GM12878 (cell line): ENCODE data around the gene CTNNA2. TPM values are rescaled to one million over a fixed set of nuclear protein-coding genes. Genes with fewer than 3 reads are reported as not detected.

Experiments used
- ATAC-seq: fragments of 200-7000 bp; cut with Tn5 transposase; 3 replicates; pipeline ENCODE4 v1.9.1; 2020; ENCODE audit warnings: mild to moderate bottlenecking, moderate library complexity
- BruUV-seq: library from RNA; stranded (reverse); fragments of 400-500 nt; replicated peaks from 2 replicates; lab custom pipeline; 2021; lab: Mats Ljungman, UMichigan
- CTCF ChIA-PET: fragments of 300-600 bp; sonication (Branson Sonifier 250); formaldehyde crosslinking; extraction: SDS; loops from one replicate; lab custom pipeline; 2021; ENCODE audit warnings: inconsistent platforms; lab: Yijun Ruan, JAX
- POLR2A ChIA-PET: fragments of 350-600 bp; formaldehyde crosslinking; extraction: SDS; loops from one replicate; lab custom pipeline; 2021; ENCODE audit warnings: inconsistent platforms; lab: Charles Lee
- RAD21 ChIA-PET: fragments of 300-600 bp; sonication (Branson Sonifier 250); formaldehyde crosslinking; loops from one replicate; lab custom pipeline; 2023; ENCODE audit warnings: antibody characterized with exemption; ENCODE audit not compliant: unreplicated experiment; lab: Charles Lee
- SMC1A ChIA-PET: fragments of 300-600 bp; sonication (Branson Sonifier 250); formaldehyde crosslinking; loops from one replicate; lab custom pipeline; 2023; ENCODE audit not compliant: unreplicated experiment, uncharacterized antibody; lab: Charles Lee
- DNase-seq: peaks from one replicate; pipeline ENCODE4 v3.0.0-alpha.2; 2011; ENCODE audit warnings: low read depth, low spot score
- FAIRE-seq: peaks from 3 replicates; lab custom pipeline; 2011; peaks lifted over from hg19 to GRCh38; lab: Jason Lieb, UNC
- H2AFZ ChIP-seq: 2 replicates; pipeline ENCODE4 v1.6.0; 2011; ENCODE audit warnings: low read depth, low read length, control low read depth; ENCODE audit not compliant: control insufficient read depth
- H3K27ac ChIP-seq: 2 replicates; pipeline ENCODE4 v1.5.1; 2011; ENCODE audit warnings: control low read depth; ENCODE audit not compliant: control insufficient read depth, insufficient read depth
- H3K27me3 ChIP-seq, 2 experiments: replicated peaks in 1 of 2; 2 replicates each; pipeline versions ENCODE4 v1.6.0 to v1.6.1; 2011; ENCODE audit warnings: low read length in 1 of 2; ENCODE audit not compliant: control insufficient read depth in 2 of 2, insufficient read depth in 2 of 2
- H3K36me3 ChIP-seq, 2 experiments: 2 replicates each; pipeline ENCODE4 v1.5.1; 2011; ENCODE audit warnings: low read length in 1 of 2; ENCODE audit not compliant: control insufficient read depth in 2 of 2, insufficient read depth in 2 of 2
- H3K4me1 ChIP-seq: 2 replicates; pipeline ENCODE4 v1.6.1; 2011; ENCODE audit warnings: mild to moderate bottlenecking, low read length, moderate library complexity, mixed read lengths; ENCODE audit not compliant: control insufficient read depth, insufficient read depth
- H3K4me2 ChIP-seq: 2 replicates; pipeline ENCODE4 v1.6.0; 2011; ENCODE audit warnings: control low read depth; ENCODE audit not compliant: control insufficient read depth, insufficient read depth
- H3K4me3 ChIP-seq: fragments of 200-600 bp; sonication (generic); 2 replicates; pipeline ENCODE4 v1.5.1; 2016
- H3K79me2 ChIP-seq: 2 replicates; pipeline ENCODE4 v1.6.0; 2011; ENCODE audit warnings: low read length; ENCODE audit not compliant: control insufficient read depth, insufficient read depth
- H3K9ac ChIP-seq: 2 replicates; pipeline ENCODE4 v1.8.0; 2011; ENCODE audit warnings: low read length, control low read depth, mixed read lengths; ENCODE audit not compliant: control insufficient read depth, insufficient read depth
- H3K9me3 ChIP-seq: replicated peaks from 3 replicates; pipeline ENCODE4 v1.5.1; 2011; ENCODE audit warnings: mild to moderate bottlenecking, low read length; ENCODE audit not compliant: control insufficient read depth, insufficient read depth
- H4K20me1 ChIP-seq: 2 replicates; pipeline ENCODE4 v1.6.0; 2011; ENCODE audit not compliant: control insufficient read depth, insufficient read depth
- ASH2L ChIP-seq: fragments of 300-600, 200-600 bp; sonication (generic); IDR thresholded peaks from 2 replicates; pipeline ENCODE4 v1.6.1; 2017; ENCODE audit warnings: low read depth, mild to moderate bottlenecking, borderline replicate concordance
- BCL11A ChIP-seq: IDR thresholded peaks from 2 replicates; pipeline ENCODE4 v1.6.1; 2011; ENCODE audit warnings: low read depth, low read length
- BMI1 ChIP-seq: fragments of 450-650 bp; IDR thresholded peaks from 2 replicates; pipeline ENCODE4 v1.6.1; 2016; ENCODE audit warnings: mild to moderate bottlenecking, moderate library complexity, borderline replicate concordance
- E2F8 ChIP-seq: fragments of 450-650 bp; IDR thresholded peaks from 2 replicates; pipeline ENCODE4 v1.6.1; 2018; ENCODE audit warnings: mild to moderate bottlenecking, low read depth, moderate library complexity; ENCODE audit not compliant: partially characterized antibody
- EZH2 ChIP-seq: IDR thresholded peaks from 2 replicates; pipeline ENCODE4 v1.6.1; 2012; ENCODE audit warnings: low read depth, mild to moderate bottlenecking, control low read depth, inconsistent platforms, low read length, borderline replicate concordance; ENCODE audit not compliant: control insufficient read depth
- HDAC6 ChIP-seq: fragments of 200-600 bp; sonication (generic); IDR thresholded peaks from one replicate; pipeline ENCODE4 v1.8.0; 2017; ENCODE audit warnings: antibody characterized with exemption; ENCODE audit not compliant: unreplicated experiment
- IRF5 ChIP-seq: fragments of 450-650 bp; IDR thresholded peaks from 2 replicates; pipeline ENCODE4 v1.6.1; 2017; ENCODE audit warnings: borderline replicate concordance
- NR2C2 ChIP-seq: IDR thresholded peaks from 2 replicates; pipeline ENCODE4 v1.6.1; 2011; ENCODE audit warnings: borderline replicate concordance, low read depth; ENCODE audit not compliant: control insufficient read depth, insufficient read length
- PAX8 ChIP-seq: fragments of 450-650 bp; IDR thresholded peaks from 2 replicates; pipeline ENCODE4 v1.6.1; 2017; ENCODE audit warnings: mild to moderate bottlenecking, moderate library complexity
- RBBP5 ChIP-seq: fragments of 200-600 bp; sonication (generic); conservative IDR thresholded peaks from 2 replicates; pipeline ENCODE4 v1.6.1; 2016
- RCOR1 ChIP-seq: conservative IDR thresholded peaks from 2 replicates; pipeline ENCODE4 v1.6.1; 2012; ENCODE audit warnings: low read depth, low read length, improper control_type of control experiment
- SMARCA5 ChIP-seq: fragments of 450-650 bp; IDR thresholded peaks from 2 replicates; pipeline ENCODE4 v1.6.1; 2017; ENCODE audit warnings: mild to moderate bottlenecking
- SRF ChIP-seq, 2 experiments: IDR thresholded peaks; 2 replicates each; pipeline ENCODE4 v1.6.1; 2011; ENCODE audit warnings: low read depth in 2 of 2, low read length in 2 of 2, mild to moderate bottlenecking in 1 of 2, moderate library complexity in 1 of 2
- TARDBP ChIP-seq: IDR thresholded peaks from 2 replicates; pipeline ENCODE4 v1.6.1; 2016; ENCODE audit warnings: borderline replicate concordance
- USF2 ChIP-seq: IDR thresholded peaks from 2 replicates; pipeline ENCODE4 v1.6.1; 2011; ENCODE audit warnings: low read depth, low read length, improper control_type of control experiment, borderline replicate concordance
- WRNIP1 ChIP-seq: IDR thresholded peaks from 2 replicates; pipeline ENCODE4 v1.6.1; 2011; ENCODE audit warnings: low read depth, low read length, improper control_type of control experiment, borderline replicate concordance
- ZNF274 ChIP-seq: IDR thresholded peaks from one replicate; pipeline ENCODE4 v1.8.0; 2011; ENCODE audit not compliant: insufficient read length, insufficient read depth
- WGBS: methylation state at CpG from one replicate; pipeline ENCODE4 v1.1.6; 2016; ENCODE audit warnings: low lambda C conversion rate; ENCODE audit not compliant: insufficient replicate concordance, insufficient coverage; ENCODE audit errors: missing lambda C conversion rate; 5-methylcytosine and 5-hydroxymethylcytosine counted together
- in situ Hi-C: fragments of 300-500 bp; cut with MboI; formaldehyde crosslinking; loops from 9 replicates; pipeline ENCODE4 v1.14.3; 2018; ENCODE audit warnings: mixed read lengths
- intact Hi-C: fragments of 100-400 bp; cut with micrococcal nuclease; formaldehyde crosslinking; loops from one replicate; pipeline ENCODE4 v1.14.2; 2022; ENCODE audit not compliant: unreplicated experiment
- polyA plus RNA-seq, 11 experiments: library from polyadenylated mRNA; depleted of rRNA in 4 of 11; unstranded in 6 of 11; stranded (reverse) in 5 of 11; fragments of >200 nt; fragmentation: Nextera tagmentation in 4 of 11; fragmentation: Illumina TruSeq in 1 of 11; extraction: Ambion mirVana in 4 of 11; extraction: Trizol in 1 of 11; gene quantifications; 1 replicate in 1 of 11; 2 replicates in 10 of 11; pipeline versions ENCODE4 v1.2.1 to v1.2.3, GENCODE V29; 2011 to 2016; ENCODE audit warnings: inconsistent platforms in 2 of 11, missing spikeins in 2 of 11, low read depth in 1 of 11
- total RNA-seq, 4 experiments: library from RNA; depleted of rRNA in 3 of 4; stranded (reverse); fragments of >200 nt in 3 of 4; fragmentation: Illumina TruSeq in 1 of 4; extraction: Trizol in 1 of 4; gene quantifications; 2 replicates each; pipeline versions ENCODE4 v1.2.1 to v1.2.3, GENCODE V29; 2013 to 2021
- TF ChIP-seq, protein P1 (sequence below): fragments of 450-650 bp; formaldehyde crosslinking; IDR thresholded peaks from 2 replicates; pipeline ENCODE4 v1.4.0; 2022; ENCODE audit warnings: mild to moderate bottlenecking, moderate library complexity

CTNNA2 gene
- total and polyA plus RNA-seq, 10 of the 15 experiments (the other 5 are each of a cell fraction or from before 2014, with no cell fraction given): 2.4 to 36.2 (median 6.6) TPM

DNA sequence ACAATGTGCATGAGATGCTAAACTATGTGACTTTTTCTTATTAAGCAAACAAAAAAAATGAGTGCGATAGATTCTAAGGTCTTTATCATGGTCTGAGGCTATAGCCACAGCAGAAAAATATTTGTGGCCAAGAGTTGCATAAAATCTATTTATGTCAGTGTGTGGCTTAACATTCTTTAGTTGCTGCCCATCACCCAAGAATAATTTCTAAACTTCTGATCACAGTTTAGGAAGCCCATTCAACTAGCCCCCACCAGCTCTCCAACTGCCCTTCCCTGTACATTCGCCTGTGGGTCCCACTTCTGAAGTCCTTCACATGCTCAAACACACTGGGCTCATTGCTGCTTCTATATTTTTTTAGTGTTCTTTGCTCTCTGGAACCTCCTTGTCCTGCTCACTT, 107.1 kb downstream of the CTNNA2 start:
- ChIA-PET RAD21 (no interaction called here), CTCF (no interaction called here), SMC1A (no interaction called here), POLR2A (no interaction called here)
- in situ Hi-C loops (no loop called here), intact Hi-C loops (no loop called here)
- Histone ChIP-seq H3K9me3 (no peaks in the 10 kb centered on the region), H3K36me3 (no peaks in the 10 kb centered on the region), H3K27me3 (no peaks in the 10 kb centered on the region), H4K20me1 (no peaks in the 10 kb centered on the region), H2AFZ (no peak overlapping the region), H3K4me3 (no peak overlapping the region), H3K4me2 (no peak overlapping the region), H3K27ac (no peak overlapping the region), H3K9ac (no peak overlapping the region), H3K79me2 (no peaks in the 10 kb centered on the region), H3K4me1 (no peaks in the 10 kb centered on the region)
- ATAC-seq (no peak), DNase-seq (no peak), FAIRE-seq (no peak)
- BruUV-seq: no TSS peak
- WGBS: 46% methylated on average over 2 of the region's 2 CpGs
- TF ChIP-seq ZNF274: no peak
- TF ChIP-seq TARDBP: no peak
- no peak for TF ChIP-seq SMARCA5
- no peak for TF ChIP-seq RBBP5
- no peak for TF ChIP-seq WRNIP1
- TF ChIP-seq HDAC6: no peak
- TF ChIP-seq RCOR1: no peak
- TF ChIP-seq IRF5: no peak
- no peak for TF ChIP-seq ASH2L
- TF ChIP-seq SRF (IDR thresholded peaks at IDR 0.05; ENCODE audit: low read depth in 2 of 2, low read length in 2 of 2): no peak
- TF ChIP-seq USF2: no peak
- no peak for TF ChIP-seq PAX8
- TF ChIP-seq BMI1: no peak
- TF ChIP-seq BCL11A: no peak
- no peak for TF ChIP-seq NR2C2
- TF ChIP-seq, protein P1, sequence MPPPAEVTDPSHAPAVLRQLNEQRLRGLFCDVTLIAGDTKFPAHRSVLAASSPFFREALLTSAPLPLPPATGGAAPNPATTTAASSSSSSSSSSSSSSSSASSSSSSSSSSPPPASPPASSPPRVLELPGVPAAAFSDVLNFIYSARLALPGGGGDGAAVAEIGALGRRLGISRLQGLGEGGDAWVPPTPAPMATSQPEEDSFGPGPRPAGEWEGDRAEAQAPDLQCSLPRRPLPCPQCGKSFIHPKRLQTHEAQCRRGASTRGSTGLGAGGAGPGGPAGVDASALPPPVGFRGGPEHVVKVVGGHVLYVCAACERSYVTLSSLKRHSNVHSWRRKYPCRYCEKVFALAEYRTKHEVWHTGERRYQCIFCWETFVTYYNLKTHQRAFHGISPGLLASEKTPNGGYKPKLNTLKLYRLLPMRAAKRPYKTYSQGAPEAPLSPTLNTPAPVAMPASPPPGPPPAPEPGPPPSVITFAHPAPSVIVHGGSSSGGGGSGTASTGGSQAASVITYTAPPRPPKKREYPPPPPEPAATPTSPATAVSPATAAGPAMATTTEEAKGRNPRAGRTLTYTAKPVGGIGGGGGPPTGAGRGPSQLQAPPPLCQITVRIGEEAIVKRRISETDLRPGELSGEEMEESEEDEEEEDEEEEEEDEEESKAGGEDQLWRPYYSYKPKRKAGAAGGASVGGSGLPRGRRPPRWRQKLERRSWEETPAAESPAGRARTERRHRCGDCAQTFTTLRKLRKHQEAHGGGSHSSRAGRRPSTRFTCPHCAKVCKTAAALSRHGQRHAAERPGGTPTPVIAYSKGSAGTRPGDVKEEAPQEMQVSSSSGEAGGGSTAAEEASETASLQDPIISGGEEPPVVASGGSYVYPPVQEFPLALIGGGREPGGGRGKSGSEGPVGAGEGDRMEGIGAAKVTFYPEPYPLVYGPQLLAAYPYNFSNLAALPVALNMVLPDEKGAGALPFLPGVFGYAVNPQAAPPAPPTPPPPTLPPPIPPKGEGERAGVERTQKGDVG (CRISPR knock-in tag): no peak
- no peak for TF ChIP-seq E2F8
- TF ChIP-seq EZH2: no peak
